ENCODE results near the gene NGRN. TPM values are rescaled to one million over a fixed set of nuclear protein-coding genes. Genes with fewer than 3 reads are reported as not detected.

NGRN gene
- total RNA-seq, 4 donors from 2014 or later = 27.7 to 58.3 (median 44.5) TPM

DNA sequence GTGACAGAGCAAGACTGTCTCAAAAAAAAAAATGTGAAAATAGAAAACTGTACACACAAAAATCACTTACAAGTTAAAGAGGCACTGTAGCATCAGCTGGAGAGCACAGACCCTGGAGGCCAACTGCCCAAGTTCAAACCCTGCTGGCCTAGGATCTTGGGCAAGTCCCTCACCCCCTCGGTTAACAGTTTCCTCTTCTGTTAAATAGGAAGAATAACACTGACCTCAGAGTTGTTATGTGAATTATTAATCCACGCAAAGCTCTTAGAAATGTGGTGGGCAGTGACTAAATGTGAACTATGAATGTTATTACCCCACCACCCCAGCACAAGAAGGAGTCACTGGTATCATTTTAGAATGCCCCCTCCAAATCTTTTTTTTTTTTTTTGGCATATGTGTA, 42.9 kb upstream of the NGRN start:
- Histone ChIP-seq H3K27me3 (no peaks in the 10 kb centered on the region), H3K9me3 (no peaks in the 10 kb centered on the region), H3K36me3 (peaks cover 0 to 46% (median 13%) of the 10 kb centered on the region in 4 donors), H3K27ac (no peak overlapping the region), H3K4me1 (peaks cover 3 to 14% (median 6%) of the 10 kb centered on the region in 4 donors), H3K4me3 (no peak overlapping the region)
- TF ChIP-seq POLR2AphosphoS5 (IDR thresholded peaks at IDR 0.05) = no peak
- intact Hi-C loops (cut with DNase I; ENCODE audit: low total_unique reads) = loop anchor here (10.0 kb wide), 1 partner anchor 468 kb away; the partner anchor contains the start of gene MESP1
- in situ Hi-C loops (cut with MboI; ENCODE audit: low pct_ligation_motif_present in 1 of 4, low pct_unique_long_range_greater_than_20kb in 1 of 4, low sequenced_read_pairs in 3 of 4) = loop anchor here in 1 of 4 donors (5.0 kb wide), 1 partner anchor 70 kb away; no protein-coding TSS in a partner anchor
- no peak for DNase-seq
- WGBS, 2 donors (ENCODE audit: low coverage in 1 of 2) = 65 to 74% methylated on average over 2 of the region's 2 CpGs

DNA sequence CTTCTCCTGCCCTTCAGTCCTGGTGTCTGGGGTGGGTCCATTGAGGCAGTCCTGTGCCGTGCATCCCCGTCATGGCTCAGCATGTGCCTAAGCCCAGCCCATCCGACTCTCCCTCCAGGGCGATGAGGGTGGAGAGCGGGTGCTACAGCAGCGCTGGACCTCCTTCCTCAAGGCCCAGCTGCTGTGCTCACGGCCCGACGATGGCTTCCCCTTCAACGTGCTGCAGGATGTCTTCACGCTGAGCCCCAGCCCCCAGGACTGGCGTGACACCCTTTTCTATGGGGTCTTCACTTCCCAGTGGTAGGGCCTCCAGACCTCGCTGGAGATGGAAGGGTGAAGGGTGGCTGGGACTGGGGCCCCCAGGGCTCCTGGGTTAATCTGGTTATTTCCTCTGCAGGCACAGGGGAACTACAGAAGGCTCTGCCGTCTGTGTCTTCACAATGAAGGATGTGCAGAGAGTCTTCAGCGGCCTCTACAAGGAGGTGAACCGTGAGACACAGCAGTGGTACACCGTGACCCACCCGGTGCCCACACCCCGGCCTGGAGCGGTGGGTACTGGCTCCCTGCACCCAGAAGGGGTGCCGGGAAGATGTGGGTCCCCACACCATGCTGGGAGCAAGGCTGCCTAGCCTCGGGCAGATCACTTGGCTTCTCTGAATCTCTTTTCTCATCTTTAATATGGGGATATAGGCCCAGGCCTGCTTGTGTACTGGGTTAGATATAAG, 41.9 kb upstream of the NGRN start:
- Histone ChIP-seq H3K4me1 (peaks cover 3 to 14% (median 6%) of the 10 kb centered on the region in 4 donors), H3K36me3 (peaks cover 0 to 57% (median 12%) of the 10 kb centered on the region in 4 donors), H3K27me3 (no peaks in the 10 kb centered on the region), H3K9me3 (no peaks in the 10 kb centered on the region), H3K27ac (no peak overlapping the region), H3K4me3 (no peak overlapping the region)
- WGBS, 2 donors (ENCODE audit: low coverage in 1 of 2) = 94% methylated on average over 21 of the region's 22 CpGs; no CpG with 5 or more reads in 1 of the 2 donors
- intact Hi-C loops (cut with DNase I; ENCODE audit: low total_unique reads) = loop anchor here (10.0 kb wide), 1 partner anchor 469 kb away; the partner anchor contains the start of gene MESP1
- in situ Hi-C loops (cut with MboI; ENCODE audit: low pct_ligation_motif_present in 1 of 4, low pct_unique_long_range_greater_than_20kb in 1 of 4, low sequenced_read_pairs in 3 of 4) = loop anchor here in 1 of 4 donors (5.0 kb wide), 1 partner anchor 71 kb away; no protein-coding TSS in a partner anchor
- no peak for DNase-seq
- TF ChIP-seq POLR2AphosphoS5 (IDR thresholded peaks at IDR 0.05) (no peak), POLR2A (IDR thresholded peaks at IDR 0.05) (no peak), EP300 (IDR thresholded peaks at IDR 0.05; ENCODE audit: low read depth) (no peak)
- TF ChIP-seq, protein P1, sequence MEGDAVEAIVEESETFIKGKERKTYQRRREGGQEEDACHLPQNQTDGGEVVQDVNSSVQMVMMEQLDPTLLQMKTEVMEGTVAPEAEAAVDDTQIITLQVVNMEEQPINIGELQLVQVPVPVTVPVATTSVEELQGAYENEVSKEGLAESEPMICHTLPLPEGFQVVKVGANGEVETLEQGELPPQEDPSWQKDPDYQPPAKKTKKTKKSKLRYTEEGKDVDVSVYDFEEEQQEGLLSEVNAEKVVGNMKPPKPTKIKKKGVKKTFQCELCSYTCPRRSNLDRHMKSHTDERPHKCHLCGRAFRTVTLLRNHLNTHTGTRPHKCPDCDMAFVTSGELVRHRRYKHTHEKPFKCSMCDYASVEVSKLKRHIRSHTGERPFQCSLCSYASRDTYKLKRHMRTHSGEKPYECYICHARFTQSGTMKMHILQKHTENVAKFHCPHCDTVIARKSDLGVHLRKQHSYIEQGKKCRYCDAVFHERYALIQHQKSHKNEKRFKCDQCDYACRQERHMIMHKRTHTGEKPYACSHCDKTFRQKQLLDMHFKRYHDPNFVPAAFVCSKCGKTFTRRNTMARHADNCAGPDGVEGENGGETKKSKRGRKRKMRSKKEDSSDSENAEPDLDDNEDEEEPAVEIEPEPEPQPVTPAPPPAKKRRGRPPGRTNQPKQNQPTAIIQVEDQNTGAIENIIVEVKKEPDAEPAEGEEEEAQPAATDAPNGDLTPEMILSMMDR (IDR thresholded peaks at IDR 0.05) = no peak

DNA sequence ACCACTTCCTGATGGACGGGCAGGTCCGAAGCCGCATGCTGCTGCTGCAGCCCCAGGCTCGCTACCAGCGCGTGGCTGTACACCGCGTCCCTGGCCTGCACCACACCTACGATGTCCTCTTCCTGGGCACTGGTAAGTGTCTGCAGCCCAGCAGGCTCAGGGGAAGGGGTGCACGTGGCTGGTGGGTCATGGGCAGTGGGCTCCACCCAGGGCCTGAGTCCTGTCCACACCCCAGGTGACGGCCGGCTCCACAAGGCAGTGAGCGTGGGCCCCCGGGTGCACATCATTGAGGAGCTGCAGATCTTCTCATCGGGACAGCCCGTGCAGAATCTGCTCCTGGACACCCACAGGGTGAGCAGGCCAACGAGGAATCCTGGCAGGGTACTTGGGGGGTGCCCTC, 40.4 kb upstream of the NGRN start:
- no peaks in the 10 kb centered on the region for H3K27me3 ChIP-seq
- H3K9me3 ChIP-seq = no peaks in the 10 kb centered on the region
- intact Hi-C loops (cut with DNase I; ENCODE audit: low total_unique reads) (loop anchor here (10.0 kb wide), 1 partner anchor 470 kb away; the partner anchor contains the start of gene MESP1), in situ Hi-C loops (cut with MboI; ENCODE audit: low pct_ligation_motif_present in 1 of 4, low pct_unique_long_range_greater_than_20kb in 1 of 4, low sequenced_read_pairs in 3 of 4) (no loop called here)
- 84% methylated on average over 17 of the region's 17 CpGs; no CpG with 5 or more reads in 1 of the 2 donors for WGBS, 2 donors (ENCODE audit: low coverage in 1 of 2)
- no peak overlapping the region for H3K27ac ChIP-seq
- H3K4me1 ChIP-seq = peaks cover 7 to 17% (median 11%) of the 10 kb centered on the region in 4 donors
- peaks cover 0 to 62% (median 12%) of the 10 kb centered on the region in 4 donors for H3K36me3 ChIP-seq
- TF ChIP-seq, protein P1 (IDR thresholded peaks at IDR 0.05) = no peak
- TF ChIP-seq POLR2AphosphoS5 (IDR thresholded peaks at IDR 0.05) (no peak), POLR2A (IDR thresholded peaks at IDR 0.05) (no peak), EP300 (IDR thresholded peaks at IDR 0.05; ENCODE audit: low read depth) (no peak)
- H3K4me3 ChIP-seq = no peak overlapping the region
- no peak for DNase-seq

DNA sequence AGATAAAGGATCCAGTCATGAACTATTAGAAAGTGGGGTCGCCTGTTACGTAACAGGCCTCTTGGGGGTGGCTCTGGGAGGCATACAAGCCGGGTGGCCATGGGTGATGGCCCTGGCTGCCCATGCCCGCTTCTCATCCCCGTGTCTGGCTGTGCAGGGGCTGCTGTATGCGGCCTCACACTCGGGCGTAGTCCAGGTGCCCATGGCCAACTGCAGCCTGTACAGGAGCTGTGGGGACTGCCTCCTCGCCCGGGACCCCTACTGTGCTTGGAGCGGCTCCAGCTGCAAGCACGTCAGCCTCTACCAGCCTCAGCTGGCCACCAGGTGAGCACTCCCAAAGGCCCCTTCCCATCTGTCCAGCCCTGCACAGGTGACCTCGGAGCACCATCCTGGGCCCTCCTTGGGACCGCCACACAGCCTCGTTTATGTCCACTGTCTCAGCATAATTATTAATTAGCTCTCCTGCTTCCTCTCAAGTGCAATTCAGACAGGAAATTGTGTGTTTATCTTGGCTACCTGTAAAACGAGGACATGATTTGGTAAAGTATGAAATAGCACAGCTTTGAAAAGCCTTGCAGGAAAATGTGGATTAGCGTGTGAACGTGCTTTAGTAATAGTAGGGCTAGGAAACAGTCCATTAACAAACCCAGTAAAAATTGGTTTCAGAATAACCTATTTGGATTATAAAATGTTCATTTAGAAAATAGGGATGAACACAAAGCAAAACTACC, 39.8 kb upstream of the NGRN start:
- intact Hi-C loops (cut with DNase I; ENCODE audit: low total_unique reads) (loop anchor here (10.0 kb wide), 1 partner anchor 471 kb away; the partner anchor contains the start of gene MESP1), in situ Hi-C loops (cut with MboI; ENCODE audit: low pct_ligation_motif_present in 1 of 4, low pct_unique_long_range_greater_than_20kb in 1 of 4, low sequenced_read_pairs in 3 of 4) (no loop called here)
- H3K4me3 ChIP-seq = no peak overlapping the region
- H3K27ac ChIP-seq = no peak overlapping the region
- H3K4me1 ChIP-seq = peaks cover 11 to 24% (median 17%) of the 10 kb centered on the region in 4 donors
- peaks cover 0 to 62% (median 13%) of the 10 kb centered on the region in 4 donors for H3K36me3 ChIP-seq
- H3K9me3 ChIP-seq = no peaks in the 10 kb centered on the region
- 68 to 89% methylated on average over 3 to 15 of the region's 18 CpGs for WGBS, 2 donors (ENCODE audit: low coverage in 1 of 2)
- no peaks in the 10 kb centered on the region for H3K27me3 ChIP-seq
- no peak for DNase-seq
- TF ChIP-seq POLR2A (IDR thresholded peaks at IDR 0.05) = no peak
- TF ChIP-seq, protein P1 (IDR thresholded peaks at IDR 0.05) = no peak
